HT-29 (cell line): ENCODE data around the gene PADI3. TPM values are rescaled to one million over a fixed set of nuclear protein-coding genes. Genes with fewer than 3 reads are reported as not detected.
"Not testable (repeated sequence)": the region's sequence is repeated elsewhere in the genome, so short reads cannot be mapped to it uniquely, and the experiment has no call there.

Source experiments
- DNase-seq: peaks from one replicate; pipeline ENCODE4 v3.0.0-alpha.2; 2015; ENCODE audit warnings: low spot score
- total RNA-seq: library from RNA; depleted of rRNA; stranded (reverse); fragments of >200 nt; shearing (Covaris generic); gene quantifications from 2 replicates; pipeline ENCODE4 v1.2.3, GENCODE V29; 2014

Gene PADI3
- total RNA-seq, 1 experiment from 2014 or later = 0.15 TPM

- peak; percentile 82 for DNase-seq
These were observed 9.5 kb upstream of the PADI3 start for GRCh38 chr1:17239420-17239819.

DNA sequence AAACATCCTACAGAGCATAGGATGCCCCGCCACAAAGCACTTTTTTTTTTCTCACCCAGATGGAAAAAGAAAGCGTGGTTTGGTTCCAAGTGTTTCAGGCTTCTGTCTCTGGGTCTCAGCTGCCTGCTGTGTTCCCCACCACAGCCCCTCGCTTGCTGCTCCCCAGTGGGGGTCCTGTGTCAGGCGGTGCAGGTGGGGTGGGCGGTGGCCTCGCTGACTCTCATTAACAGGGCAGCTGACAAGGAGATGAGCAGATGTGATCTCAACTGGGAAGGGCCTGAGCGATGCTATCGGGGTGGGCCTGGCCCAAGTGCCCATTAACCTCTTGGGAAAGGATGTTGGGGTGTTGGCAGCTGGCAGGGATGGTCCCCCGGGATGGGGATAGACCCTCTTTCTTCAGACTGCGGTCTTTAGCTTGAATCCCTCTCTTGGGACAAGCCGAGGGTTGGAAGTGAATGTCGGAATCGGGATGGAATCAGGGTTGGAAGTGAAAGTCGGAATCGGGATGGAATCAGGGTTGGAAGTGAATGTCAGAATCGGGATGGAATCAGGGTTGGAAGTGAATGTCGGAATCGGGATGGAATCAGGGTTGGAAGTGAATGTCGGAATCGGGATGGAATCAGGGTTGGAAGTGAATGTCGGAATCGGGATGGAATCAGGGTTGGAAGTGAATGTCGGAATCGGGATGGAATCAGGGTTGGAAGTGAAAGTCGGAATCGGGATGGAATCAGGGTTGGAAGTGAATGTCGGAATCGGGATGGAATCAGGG is 7.7 kb upstream of the PADI3 start:
- not testable (repeated sequence) for DNase-seq

DNA sequence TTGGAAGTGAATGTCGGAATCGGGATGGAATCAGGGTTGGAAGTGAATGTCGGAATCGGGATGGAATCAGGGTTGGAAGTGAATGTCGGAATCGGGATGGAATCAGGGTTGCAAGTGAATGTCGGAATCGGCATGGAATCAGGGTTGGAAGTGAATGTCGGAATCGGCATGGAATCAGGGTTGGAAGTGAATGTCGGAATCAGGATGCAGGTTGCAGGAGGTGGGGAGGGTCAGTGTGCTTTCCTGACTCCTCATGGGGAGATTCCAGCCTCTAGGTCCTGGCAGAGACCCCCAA is 7.2 kb upstream of the PADI3 start:
- not testable (repeated sequence) for DNase-seq

- DNase-seq = no peak
These were observed 5.6 kb upstream of the PADI3 start for GRCh38 chr1:17243274-17243673.

DNA sequence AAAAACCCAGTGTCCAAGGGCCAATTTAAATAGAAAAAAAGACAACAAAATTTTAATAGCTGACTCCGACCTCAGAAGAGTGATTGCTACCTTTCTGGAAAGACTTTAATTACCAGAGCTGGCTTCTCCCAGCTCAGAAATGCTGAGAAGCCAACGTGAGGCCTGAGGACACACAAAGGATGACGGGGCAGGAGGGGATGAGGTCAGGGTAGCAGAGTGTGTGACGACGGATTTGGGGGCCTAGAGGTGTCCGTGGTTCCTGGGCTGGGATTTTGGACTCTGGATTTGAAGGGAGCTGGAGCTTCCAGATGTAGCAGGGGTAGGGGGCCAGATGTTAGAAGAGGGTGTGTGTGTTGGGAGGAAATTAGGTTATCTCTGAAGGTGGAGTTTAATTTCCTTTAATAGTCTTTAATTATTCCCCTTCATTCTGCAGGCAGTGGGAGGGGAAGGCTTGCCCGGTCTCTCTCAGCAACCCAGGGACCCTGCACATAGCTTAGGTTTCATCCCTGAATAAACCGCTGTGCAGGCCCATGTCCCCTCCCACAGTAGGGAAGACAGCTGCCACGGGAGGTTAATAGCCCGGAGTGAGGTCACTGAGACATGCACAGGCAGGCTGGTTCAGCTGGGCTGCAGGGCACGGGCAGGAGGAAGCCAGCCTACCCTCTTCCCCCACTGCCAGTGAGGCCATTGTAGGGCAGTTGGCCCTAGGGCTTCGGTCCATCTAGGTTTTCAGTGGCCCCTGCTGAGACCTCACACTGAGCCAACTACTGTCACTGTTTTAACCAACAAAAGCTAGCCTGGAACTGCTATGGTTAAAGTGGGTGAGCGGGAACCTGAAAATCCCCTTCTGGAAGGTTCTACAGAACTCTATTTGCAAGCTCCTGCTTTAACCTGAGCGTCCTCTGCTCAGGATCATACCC is 3.8 kb upstream of the PADI3 start:
- DNase-seq = no peak

- DNase-seq = no peak
These were observed 3.0 kb upstream of the PADI3 start for GRCh38 chr1:17245816-17246325.

DNA sequence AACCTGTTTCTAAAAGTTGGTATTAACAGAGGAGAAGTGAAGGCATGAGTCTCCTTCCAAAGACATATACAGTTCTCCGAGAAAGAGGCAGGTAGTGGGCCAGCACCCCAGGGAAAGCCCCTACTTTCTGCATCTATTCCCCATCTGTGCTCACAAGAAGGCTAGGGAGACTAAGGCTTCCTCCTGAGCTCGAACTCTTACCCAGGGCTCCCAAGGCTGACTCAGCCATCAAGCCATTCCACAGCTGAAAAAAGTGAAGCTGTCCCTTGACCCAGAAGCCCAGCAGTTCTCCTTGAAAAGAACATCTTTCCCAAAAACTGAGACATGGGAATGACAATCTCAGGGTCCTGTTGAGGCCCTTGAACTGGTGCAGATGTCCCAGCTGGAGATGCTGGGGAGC is 1.9 kb upstream of the PADI3 start:
- DNase-seq = no peak

- peak; percentile 92 for DNase-seq
These were observed 1.7 kb downstream of the PADI3 start for GRCh38 chr1:17250601-17251000.

GRCh38 chr1:17251246-17251645 is 2.3 kb downstream of the PADI3 start:
- no peak for DNase-seq

GRCh38 chr1:17251701-17252376 is 2.9 kb downstream of the PADI3 start:
- DNase-seq = no peak

DNA sequence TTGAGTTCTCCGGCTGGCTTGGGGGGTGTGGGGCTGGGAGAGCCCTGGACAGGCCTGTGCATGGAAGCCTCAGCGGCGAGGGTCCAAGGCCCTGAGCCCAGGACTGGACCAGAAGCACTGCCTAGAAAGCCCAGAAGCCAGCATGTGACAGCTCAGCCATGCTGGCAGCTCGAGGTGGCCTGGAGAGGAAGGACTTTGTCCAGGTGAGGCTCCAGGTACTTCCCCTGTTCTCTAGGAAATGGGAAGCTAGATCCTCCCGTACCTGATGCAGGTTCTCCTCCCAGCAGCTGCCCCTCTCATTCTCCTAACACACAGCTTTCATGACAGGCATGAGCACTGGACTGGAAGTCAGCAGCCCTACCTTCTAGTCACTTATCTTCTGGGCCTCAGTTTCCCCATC is 6.4 kb downstream of the PADI3 start:
- no peak for DNase-seq

- DNase-seq = no peak
These were observed 9.3 kb downstream of the PADI3 start for GRCh38 chr1:17258116-17258757.

GRCh38 chr1:17258758-17259130 is 9.8 kb downstream of the PADI3 start:
- DNase-seq = no peak

DNA sequence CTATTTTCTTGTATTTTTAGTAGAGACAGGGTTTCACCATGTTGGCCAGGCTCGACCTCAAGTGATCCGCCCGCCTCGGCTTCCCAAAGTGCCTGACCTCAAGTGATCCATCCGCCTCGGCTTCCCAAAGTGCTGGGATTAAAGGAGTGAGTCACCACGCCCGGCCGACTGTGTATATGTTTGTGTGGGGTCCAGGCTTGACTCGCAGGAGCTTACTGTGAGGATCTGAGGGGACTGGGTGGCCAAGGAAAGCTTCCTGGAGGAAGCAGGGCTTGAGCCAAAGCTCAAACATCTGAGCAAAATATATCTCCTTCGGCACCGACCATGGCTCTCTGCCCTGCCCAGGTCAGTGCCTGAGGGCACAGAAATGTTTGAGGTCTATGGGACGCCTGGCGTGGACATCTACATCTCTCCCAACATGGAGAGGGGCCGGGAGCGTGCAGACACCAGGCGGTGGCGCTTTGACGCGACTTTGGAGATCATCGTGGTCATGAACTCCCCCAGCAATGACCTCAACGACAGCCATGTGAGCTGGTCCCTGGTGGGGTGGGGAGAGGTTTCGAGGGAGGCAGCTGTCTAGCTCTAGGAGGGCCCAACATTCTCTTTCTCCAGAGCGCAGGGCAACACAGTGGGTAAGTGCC is 10.5 kb downstream of the PADI3 start:
- no peak for DNase-seq

GRCh38 chr1:17260264-17260663 is 11.4 kb downstream of the PADI3 start:
- no peak for DNase-seq

DNA sequence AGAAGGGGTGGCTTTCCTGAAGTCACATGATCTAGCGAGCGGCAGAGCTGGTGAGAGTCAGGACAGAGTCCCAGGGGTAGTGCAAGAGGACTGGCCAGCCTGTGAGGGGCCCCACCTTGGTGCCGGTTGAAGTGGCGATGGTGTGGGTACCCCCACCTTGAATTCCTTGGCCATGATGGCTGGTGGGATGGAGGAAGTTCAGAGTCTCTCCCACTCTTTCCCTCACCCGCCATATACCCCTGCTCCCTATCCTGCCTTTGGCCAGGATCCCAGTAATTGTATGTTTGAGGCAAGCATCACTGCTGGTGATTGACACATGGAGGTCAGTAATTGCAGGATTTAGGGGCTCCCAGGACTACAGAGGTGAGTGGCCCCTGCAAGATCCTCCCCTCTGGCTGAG is 11.8 kb downstream of the PADI3 start:
- no peak for DNase-seq

DNA sequence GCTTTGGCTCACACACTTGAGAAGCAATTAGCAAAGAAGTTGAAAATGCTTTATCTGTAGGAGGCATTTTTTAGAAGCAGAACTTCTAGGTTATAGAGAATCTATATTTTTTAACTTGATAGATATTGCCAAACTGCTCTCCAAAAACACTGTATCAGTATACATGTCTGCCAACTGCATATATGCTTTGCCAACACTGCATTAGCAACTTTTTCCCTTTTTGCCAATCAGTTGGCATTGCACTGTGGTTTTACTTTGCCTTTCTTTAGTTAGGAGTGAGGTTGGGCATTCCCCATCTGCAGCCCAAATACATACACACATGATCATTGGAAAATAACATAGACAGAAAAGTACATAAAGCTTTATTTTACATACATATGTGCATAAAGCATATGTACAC is 15.0 kb downstream of the PADI3 start:
- DNase-seq = no peak

DNA sequence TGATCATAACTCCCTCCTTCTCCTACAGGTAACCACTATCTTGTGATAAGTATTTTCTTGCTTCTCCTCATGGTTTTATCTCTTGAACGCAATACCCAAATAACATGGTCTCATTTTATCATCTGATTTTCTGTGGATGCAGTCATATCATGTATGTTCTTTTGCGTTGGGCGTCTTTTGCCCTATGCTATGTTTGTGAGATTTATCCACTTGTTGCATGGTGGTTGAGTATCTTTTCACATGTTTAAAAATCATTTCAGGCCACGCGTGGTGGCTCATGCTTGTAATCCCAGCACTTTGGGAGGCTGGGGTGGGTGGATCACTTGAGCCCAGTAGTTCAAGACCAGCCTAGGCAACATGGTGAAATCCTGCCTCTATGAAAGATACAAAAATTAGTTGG is 15.6 kb downstream of the PADI3 start:
- no peak for DNase-seq

DNA sequence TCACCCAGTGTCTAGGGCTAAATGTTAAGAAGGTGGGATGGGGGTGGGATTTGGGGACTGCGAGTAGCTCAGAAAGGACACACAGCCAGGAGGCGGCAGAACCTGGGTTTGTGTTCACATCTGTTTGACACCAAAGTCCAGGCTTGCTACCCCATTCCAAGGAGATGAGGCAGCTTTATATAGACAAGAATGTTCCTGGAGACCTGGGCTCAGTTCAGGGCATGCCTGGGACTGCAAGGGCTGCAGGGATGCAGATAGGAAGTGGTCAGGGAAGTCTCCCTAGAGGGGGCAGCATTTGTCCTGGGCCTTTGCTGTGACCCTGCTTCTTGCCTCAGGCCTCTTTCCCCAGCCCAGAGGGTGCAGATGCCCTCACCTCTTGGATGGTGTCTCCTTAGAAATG is 16.3 kb downstream of the PADI3 start:
- DNase-seq = no peak

GRCh38 chr1:17265950-17266349 is 17.1 kb downstream of the PADI3 start:
- no peak for DNase-seq
